Measurements from ENCODE around the gene HOXD9. TPM values are rescaled to one million over a fixed set of nuclear protein-coding genes. Genes with fewer than 3 reads are reported as not detected.

HOXD9 gene
- total RNA-seq, 1 donor from 2014 or later: 0.66 TPM

GRCh38 chr2:176085861-176086771 is 36.4 kb upstream of the HOXD9 start:
- no peak for DNase-seq (ENCODE audit: low spot score)

GRCh38 chr2:176087330-176088047 is 35.0 kb upstream of the HOXD9 start:
- no peak for DNase-seq (ENCODE audit: low spot score)

GRCh38 chr2:176088048-176088936 is 34.2 kb upstream of the HOXD9 start:
- DNase-seq (ENCODE audit: low spot score): peak; percentile 47

- no peak for DNase-seq (ENCODE audit: low spot score)
Observed at GRCh38 chr2:176088937-176089842, 33.3 kb upstream of the HOXD9 start.

GRCh38 chr2:176089843-176090395 is 32.6 kb upstream of the HOXD9 start:
- no peak for DNase-seq (ENCODE audit: low spot score)

GRCh38 chr2:176090862-176091261 is 31.7 kb upstream of the HOXD9 start:
- no peak for DNase-seq (ENCODE audit: low spot score)

GRCh38 chr2:176091329-176092258 is 30.9 kb upstream of the HOXD9 start:
- DNase-seq (ENCODE audit: low spot score): no peak

- no peak for DNase-seq (ENCODE audit: low spot score)
Observed at GRCh38 chr2:176092270-176093144, 30.0 kb upstream of the HOXD9 start, which contains the start of gene HOXD13. HOXD13 (plus strand) TSS chr2:176092721; CDS start chr2:176092891, 170 bp downstream.

GRCh38 chr2:176093145-176093897 is 29.2 kb upstream of the HOXD9 start:
- DNase-seq (ENCODE audit: low spot score): no peak

- DNase-seq (ENCODE audit: low spot score): no peak
Observed at GRCh38 chr2:176093898-176094249, 28.6 kb upstream of the HOXD9 start.

GRCh38 chr2:176094349-176094748 is 28.2 kb upstream of the HOXD9 start:
- DNase-seq (ENCODE audit: low spot score): no peak

- DNase-seq (ENCODE audit: low spot score): no peak
Observed at GRCh38 chr2:176095421-176095820, 27.1 kb upstream of the HOXD9 start.

- DNase-seq (ENCODE audit: low spot score): no peak
Observed at GRCh38 chr2:176096243-176096985, 26.1 kb upstream of the HOXD9 start.

GRCh38 chr2:176096986-176097819 is 25.3 kb upstream of the HOXD9 start:
- peak; percentile 56 for DNase-seq (ENCODE audit: low spot score)

GRCh38 chr2:176097820-176098365 is 24.6 kb upstream of the HOXD9 start:
- no peak for DNase-seq (ENCODE audit: low spot score)

Measured in mucosa of gallbladder (tissue), 1 donor.